Fibroblast of skin of abdomen (primary cell): Measurements from ENCODE around the gene KITLG.
A peak's percentile ranks its signal among the peaks of the same experiment; 100 is the strongest.
"Not testable (repeated sequence)": the region's sequence is repeated elsewhere in the genome, so short reads cannot be mapped to it uniquely, and the experiment has no call there.

Experiments used
- DNase-seq: peaks from one replicate; pipeline ENCODE4 v3.0.0-alpha.2; 2013

Gene KITLG

GRCh38 chr12:88538697-88539096 is 41.6 kb downstream of the KITLG start:
- no peak for DNase-seq

- no peak for DNase-seq
These were observed 42.0 kb downstream of the KITLG start for GRCh38 chr12:88538250-88538649.

GRCh38 chr12:88530868-88531267 is 49.4 kb downstream of the KITLG start:
- DNase-seq = no peak

- DNase-seq = no peak
These were observed 50.5 kb downstream of the KITLG start for GRCh38 chr12:88529531-88530488.

- no peak for DNase-seq
These were observed 57.3 kb downstream of the KITLG start for GRCh38 chr12:88522961-88523360.

GRCh38 chr12:88520436-88520820 is 59.8 kb downstream of the KITLG start:
- peak; percentile 33 for DNase-seq

- DNase-seq = peak; percentile 17
These were observed 60.4 kb downstream of the KITLG start for GRCh38 chr12:88519802-88520435.

- DNase-seq = no peak
These were observed 61.3 kb downstream of the KITLG start for GRCh38 chr12:88518863-88519403.

GRCh38 chr12:88516811-88517210 is 63.5 kb downstream of the KITLG start:
- DNase-seq = no peak

- DNase-seq = no peak
These were observed 69.4 kb downstream of the KITLG start for GRCh38 chr12:88510843-88511242.

- DNase-seq = peak; percentile 53
These were observed 70.4 kb downstream of the KITLG start for GRCh38 chr12:88509851-88510250.

- DNase-seq = peak; percentile 32
These were observed 70.9 kb downstream of the KITLG start for GRCh38 chr12:88509347-88509746.

- not testable (repeated sequence) for DNase-seq
These were observed 72.4 kb downstream of the KITLG start for GRCh38 chr12:88507851-88508250.

GRCh38 chr12:88507270-88507669 is 73.0 kb downstream of the KITLG start:
- DNase-seq = no peak

- DNase-seq = no peak
These were observed 74.6 kb downstream of the KITLG start for GRCh38 chr12:88505696-88506095.

- peak; percentile 57 for DNase-seq
These were observed 77.0 kb downstream of the KITLG start for GRCh38 chr12:88503281-88503703.

- peak; percentile 25 for DNase-seq
These were observed 78.0 kb downstream of the KITLG start for GRCh38 chr12:88501972-88502938.

GRCh38 chr12:88496891-88497371 is 83.3 kb downstream of the KITLG start:
- DNase-seq = peak; percentile 51

GRCh38 chr12:88496429-88496828 is 83.8 kb downstream of the KITLG start:
- DNase-seq = no peak

GRCh38 chr12:88495031-88495430 is 85.2 kb downstream of the KITLG start:
- no peak for DNase-seq

- no peak for DNase-seq
These were observed 85.8 kb downstream of the KITLG start for GRCh38 chr12:88494520-88494919.

- peak; percentile 92 for DNase-seq
These were observed 86.6 kb downstream of the KITLG start for GRCh38 chr12:88493636-88494035.
